Stimulated activated CD4-positive, alpha-beta T cell treated with anti-CD3 and anti-CD28 coated beads, Interleukin-15, amount 100 ng/mL, for 48 hours (primary cell): ENCODE results near the gene PRXL2B.
"Not testable (repeated sequence)": the region's sequence is repeated elsewhere in the genome, so short reads cannot be mapped to it uniquely, and the experiment has no call there.

Experiments
- DNase-seq, 2 donors: peaks; one replicate each; pipeline ENCODE4 v3.0.0-alpha.2; 2020; ENCODE audit warnings: low read depth in 2 of 2

Gene PRXL2B

DNA sequence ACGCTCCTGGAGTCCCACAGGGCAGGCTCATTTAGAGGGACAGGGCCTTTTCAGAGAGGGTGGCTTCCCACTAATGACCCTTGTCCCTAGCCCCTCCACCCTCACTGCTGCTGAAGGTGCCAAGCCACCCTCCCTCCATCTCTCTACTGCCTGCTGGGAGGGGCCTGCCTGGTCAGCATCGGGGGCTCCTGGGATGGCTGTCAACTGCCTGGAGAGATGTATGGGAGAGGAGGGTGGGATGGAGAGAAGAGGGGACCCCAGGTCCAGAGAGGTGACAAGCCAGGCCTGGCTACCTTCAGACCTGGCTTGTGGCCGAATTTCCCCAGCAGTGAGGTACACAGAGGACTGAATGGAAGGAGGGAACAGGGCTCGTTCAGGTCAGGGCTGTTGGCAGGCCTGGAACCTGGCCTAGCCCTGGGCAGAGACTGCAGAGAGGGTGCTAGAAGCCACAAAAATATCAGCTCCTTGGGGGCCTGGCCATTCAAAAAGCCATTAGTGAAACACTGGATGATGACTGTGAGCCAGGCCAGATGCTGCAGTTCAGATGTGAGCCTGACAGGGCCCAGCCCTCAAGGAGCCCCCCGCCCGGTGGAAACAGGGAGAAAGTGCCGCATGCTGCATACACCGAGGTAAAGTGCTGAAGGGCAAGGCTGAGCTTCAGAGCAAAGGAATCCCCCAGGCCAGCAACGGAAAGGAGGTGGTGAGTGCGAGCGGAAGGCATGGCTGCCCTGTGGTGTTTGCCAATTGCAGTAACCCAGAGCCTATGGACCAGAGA, 26.2 kb downstream of the PRXL2B start:
- no peak for DNase-seq

GRCh38 chr1:2614145-2614544, 27.6 kb downstream of the PRXL2B start:
- DNase-seq = no peak

DNA sequence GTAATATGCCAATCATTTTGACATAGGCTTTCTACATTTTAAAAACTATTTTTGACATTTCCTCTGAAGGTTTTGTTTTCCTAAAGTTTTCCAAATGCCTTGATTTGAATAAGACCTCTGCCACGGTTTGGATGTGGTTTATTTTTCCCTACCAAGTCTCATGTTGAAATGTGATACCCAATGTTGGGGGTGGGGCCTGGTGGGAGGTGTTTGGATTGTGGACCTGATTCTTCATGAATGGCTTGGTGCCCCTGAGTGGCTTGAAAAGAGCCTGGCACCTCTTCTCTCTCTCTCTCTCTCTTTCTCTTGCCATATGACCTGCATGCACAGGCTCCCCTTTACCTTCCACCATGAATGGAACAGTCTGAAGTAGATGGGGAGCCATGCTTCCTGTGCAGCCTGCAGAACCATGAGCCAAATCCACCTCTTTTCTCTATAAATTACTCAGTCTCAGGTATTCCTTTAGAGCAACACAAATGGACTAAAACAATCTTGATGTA, 31.4 kb downstream of the PRXL2B start:
- no peak for DNase-seq

DNA sequence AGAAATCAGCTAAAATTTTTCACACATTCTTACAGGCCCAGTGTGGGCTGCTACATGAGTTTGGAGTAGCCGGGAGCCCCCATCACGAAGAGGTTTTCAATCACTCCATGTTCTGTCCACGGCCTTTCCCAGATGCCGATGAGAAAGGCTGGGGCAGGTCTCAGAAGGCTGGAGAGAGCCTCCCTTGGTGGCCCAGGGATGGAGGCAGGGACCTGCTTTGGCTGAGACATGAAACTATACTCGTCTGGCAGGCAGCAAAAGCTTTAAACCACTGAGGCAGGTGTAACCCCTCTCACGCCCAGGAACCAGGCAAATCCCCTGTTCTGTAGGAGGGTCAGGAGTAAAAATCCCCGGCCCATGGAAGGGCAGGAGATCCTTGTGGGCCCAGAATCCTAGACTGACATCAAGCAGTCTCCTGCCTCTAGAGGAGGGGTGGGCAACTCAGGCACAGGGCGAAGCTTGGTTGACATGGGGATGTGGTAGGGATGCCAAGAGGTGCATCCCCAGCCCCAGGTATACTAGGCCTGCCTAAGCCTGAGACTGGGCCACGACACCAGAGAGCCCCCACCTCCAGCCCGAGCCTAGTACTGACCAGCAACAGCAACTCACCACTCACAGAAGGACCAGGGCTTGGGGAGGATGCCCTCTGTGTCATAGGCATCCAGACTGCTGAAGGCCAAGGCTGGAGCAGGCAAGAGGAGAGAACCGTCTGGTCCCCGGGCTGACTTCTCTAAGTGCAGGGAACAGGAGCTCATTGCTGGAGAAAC, 37.2 kb downstream of the PRXL2B start:
- no peak for DNase-seq

DNA sequence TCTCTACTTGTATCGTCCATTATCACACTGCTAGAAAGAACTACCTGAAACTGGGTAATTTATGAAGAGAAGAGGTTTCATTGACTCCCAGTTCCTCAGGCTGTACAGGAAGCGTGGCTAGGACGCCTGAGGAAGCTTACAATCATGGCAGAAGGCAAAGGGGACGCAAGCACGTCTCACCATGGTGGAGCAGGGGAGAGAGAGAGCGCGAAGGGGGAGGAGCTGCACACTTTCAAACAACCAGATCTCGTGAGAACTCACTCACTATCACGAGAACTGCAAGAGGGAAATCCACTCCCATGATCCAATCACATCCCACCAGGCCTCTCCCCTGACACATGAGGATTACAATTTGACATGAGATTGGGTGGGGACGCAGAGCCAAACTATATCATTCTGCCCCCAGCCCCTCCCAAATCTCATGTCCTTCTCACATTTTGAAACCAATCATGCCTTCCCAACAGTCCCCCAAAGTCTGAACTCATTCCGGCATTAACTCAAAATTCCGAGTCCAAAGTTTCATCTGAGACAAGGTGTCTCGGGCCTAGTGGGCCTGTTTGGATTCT, 38.2 kb downstream of the PRXL2B start:
- no peak for DNase-seq

- DNase-seq = no peak
Measured at GRCh38 chr1:2625311-2625710, 38.7 kb downstream of the PRXL2B start.

DNA sequence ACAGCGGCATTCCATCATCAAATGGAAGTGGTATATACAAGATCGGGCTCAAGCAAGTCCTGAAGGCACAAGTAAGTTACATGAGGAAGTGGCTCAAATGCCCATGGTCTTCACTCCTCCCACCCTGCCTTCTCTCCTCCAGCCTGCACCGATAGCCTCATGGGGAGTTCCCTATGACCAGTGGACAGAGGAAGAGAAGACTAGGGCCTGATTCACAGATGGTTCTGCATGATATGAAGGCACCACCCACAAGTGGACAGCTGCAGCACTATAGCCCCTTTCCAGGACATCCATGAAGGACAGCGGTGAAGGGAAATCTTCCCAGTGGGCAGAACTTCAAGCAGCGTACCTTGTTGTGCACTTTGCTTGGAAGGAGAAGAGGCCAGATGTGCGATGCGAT, 39.2 kb downstream of the PRXL2B start:
- DNase-seq = not testable (repeated sequence)

DNA sequence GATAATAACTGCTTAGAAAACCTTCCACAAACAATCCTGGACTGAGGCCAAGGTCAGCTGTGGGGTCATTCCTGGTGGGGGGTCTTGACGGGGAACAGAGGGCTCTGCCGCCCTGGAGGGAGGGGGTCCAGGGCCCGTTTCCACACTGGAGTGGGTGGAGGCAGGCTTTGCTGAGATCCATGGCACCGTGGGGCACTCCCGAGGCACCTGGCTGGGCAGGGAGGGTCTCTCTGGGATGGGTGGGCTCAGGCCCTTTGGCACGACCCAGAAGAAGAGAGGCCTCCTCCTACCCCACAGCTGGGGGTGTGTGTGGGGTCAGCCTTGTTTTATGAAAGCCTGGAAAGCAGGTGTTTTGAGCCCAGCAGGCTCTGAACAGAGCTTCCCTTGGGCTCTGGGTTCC, 41.2 kb downstream of the PRXL2B start:
- no peak for DNase-seq

DNA sequence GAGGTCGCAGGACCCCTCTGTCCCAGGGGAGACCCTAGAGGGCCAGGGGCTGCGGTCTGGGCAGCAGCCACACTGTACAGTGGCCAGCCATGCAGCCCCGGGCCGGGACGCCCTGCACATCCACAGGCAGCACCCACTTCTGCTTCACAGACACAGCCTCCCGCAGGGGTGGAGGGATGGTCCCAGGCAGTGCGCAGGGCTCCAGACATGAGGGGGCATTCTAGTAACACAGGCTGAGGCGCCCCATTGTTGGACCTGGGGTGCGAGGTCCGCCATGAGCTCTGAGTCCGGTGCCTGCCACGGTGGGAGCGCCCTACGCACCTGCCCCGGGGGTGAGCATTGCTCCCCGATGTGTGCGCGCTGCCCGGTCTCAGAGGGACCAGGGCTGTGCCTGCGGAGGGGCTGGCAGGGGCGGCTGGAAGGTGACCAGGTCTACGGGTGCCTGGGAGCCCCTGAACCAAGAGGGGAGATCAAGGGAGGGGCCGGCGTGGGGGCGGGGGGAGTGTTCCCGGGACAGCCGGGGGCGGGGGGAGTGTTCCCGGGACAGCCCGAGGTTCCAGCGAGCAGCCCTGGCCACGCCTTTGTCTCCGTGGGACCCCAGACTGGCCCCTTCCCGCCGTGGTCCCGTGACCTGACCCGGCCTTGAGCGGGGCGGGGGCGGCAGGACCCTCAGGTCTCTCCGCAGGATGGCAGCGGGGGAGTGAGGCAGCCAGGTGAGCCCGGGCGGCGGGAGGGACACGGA, 41.8 kb downstream of the PRXL2B start:
- no peak for DNase-seq

DNA sequence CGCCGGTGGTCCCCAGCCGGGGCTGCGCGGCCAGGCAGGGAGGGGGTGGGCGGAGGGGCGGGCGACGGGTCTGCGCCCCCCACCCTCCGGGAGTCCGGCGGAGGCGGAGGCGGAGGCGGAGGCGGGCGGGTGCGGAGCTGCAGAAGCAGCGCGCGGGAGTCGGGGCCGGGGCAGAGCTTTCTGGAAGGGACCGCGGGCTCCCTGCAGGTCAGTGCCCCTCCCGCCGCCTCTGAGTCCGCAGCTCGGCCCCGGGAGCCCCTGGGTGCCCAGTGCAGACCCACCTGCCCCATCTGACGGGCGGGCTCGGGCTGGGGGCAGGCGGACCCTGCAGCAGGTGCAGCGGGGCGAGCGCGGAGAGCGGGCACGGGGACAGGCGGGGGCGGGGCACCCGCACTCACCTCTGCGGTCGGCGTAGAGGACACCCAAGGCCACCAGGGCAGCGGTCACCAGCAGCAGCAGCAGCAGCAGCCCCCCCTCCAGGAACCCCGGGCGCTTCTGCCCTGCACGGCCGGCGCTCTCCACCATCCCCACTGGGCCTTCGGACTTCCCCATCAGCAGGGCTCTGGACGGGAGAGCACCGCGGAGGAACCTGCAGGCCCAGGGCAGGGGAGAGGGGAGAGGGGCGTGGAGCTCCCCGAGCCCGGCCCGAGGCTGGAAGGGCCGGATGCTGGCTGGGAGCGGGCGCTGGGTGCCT, 42.5 kb downstream of the PRXL2B start:
- no peak for DNase-seq

- no peak for DNase-seq
Measured at GRCh38 chr1:2629627-2630497, 43.3 kb downstream of the PRXL2B start.

DNA sequence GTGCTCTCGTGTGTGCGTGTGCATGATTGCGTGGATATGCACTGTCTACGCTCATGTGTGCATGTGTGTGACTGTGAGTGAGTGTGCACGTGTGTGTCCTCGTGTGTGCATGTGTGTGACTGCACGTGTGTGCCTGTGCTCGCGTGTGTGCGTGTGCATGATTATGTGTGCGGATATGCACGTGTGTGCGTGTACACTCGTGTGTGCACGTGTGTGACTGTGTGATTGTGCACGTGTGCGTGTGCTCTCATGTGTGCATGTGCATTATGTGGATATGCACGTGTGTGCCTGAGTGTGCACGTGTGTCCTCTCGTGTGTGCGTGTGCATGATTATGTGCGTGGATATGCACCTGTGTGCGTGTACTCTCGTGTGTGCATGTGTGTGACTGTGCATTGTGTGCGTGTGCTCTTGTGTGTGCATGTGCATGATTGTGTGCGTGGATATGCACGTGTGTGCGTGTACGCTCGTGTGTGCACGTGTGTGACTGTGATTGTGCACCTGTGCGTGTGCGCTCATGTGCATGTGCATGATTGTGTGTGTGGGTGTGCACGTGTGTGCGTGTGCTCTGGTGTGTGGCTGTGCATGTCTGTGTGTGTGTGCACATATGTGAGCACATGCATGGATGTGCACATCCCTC, 44.0 kb downstream of the PRXL2B start:
- no peak for DNase-seq

DNA sequence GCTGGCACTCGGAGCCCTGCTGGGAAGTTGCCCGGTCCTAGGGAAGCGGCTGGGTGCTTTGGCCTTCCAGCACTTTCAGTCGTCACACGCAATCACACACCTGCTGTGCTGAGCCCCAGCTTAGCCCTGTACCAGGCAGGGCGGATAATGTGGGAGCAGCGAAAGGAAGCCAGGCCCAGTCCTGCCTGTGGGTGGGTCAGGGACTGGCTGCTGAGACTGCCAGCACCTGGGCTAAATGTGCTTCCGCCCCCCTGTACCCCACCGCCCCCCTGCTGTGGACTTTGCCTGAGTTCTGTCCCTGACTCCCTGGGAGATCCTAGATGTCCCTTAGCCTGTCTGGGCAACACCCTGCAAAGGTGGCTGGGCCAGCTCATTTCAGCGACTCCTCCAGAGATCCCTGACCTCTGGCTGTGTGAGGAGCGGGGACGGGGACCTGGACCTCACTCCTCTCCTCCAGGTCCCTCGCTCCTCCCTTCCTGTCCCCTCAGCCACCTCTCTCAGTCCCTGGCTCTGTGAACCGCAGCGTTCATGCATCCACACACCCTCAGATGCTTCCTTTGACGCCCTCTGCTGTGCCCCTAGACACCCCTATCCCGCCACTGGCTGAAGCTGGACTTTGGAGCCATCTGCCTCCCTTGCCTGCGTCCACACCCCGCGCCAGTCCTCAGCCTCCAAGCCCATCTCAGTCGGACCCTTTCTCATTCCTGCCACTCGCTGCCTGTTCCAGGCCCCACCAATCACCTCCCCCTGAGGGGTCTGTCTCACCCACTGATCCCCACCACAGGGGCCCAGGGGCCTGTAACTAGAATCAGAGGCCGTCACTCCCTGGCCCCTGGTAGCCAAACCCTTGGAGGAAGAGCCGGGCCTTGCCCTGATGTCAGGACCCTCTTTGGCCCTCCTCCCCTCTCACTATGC, 44.8 kb downstream of the PRXL2B start:
- no peak for DNase-seq

- DNase-seq = no peak
Measured at GRCh38 chr1:2632051-2632430, 45.5 kb downstream of the PRXL2B start.

DNA sequence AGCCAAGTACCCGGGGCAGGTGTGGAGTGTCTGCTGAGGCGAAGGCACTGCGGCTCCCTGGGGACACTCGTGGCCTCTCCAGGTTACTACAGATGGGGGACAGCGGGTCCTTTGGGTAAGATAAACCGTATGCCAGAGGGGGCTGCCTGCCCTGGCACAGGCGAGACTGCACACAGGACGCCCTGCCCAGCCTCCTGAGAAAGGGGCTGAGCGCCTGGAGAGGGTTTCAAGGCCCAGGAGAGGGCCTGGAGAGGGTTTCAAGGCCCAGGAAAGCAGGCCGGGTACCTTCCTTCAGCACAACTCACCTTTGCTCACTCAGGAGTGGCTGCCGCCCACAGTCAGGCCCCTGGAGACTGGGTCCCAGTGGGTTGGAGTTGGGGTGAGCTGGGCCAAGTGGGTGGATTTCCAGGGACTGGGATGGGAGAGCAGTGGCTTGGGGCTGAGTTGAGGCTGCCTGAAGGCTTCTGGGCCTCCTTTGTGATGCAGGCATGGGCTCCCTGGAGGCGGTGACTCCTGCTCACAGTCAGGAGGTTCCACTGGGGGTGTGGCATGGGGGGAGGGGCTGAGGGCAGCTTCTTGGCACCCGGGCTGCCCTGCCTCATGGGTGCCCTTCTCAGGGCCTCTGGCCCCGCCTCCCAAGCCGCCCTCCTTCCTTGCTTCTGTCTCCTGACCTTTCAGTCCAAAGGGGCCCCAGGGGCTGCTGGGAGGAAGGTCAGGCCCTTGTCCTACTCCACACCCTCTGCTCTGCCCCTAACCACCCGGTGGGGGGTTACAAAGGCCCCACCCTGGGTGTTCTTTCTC, 46.2 kb downstream of the PRXL2B start, which contains the start of gene MMEL1:
Gene MMEL1 (minus strand): TSS at position 456 of the 801 bp plus-strand sequence. CDS start 3,532 bp downstream, outside the sequence.
- no peak for DNase-seq

DNA sequence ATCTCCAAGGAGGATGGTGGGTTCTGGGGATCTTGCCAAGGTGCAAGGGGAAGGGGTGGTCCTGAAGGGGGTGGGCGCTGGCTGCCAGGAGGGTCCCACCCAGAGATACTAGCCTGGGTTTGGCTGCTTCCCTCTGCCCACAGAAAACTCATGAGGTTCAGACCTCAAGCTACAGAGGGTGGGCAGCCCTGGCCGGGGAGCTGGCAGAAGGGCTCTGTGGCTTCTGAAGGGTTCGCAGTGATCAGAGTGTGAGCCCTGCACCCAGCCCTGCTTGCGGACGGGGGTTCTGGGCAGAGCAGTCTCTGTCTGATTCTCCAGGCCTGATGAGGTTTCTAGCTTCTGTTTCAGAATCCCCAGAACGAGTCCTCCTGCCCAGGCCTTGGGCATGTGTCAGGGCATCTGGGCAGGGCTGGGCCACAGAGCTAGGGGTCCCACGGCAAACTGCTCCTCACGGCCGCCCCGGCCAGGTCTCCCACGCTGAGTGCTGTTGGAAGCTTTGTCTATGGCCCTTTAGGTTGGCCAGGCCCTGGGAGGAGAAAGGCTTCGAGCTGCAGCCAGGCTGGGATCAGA, 46.9 kb downstream of the PRXL2B start:
- DNase-seq = no peak

GRCh38 chr1:2633936-2634491, 47.4 kb downstream of the PRXL2B start:
- DNase-seq = no peak
